ENCODE measurements around the gene OSBPL2. TPM values are rescaled to one million over a fixed set of nuclear protein-coding genes. Genes with fewer than 3 reads are reported as not detected.

Gene OSBPL2
- total RNA-seq, 1 donor from 2014 or later, result 29.2 TPM

- Mint-ChIP-seq H3K27ac (no peak overlapping the region), H3K4me3 (no peak overlapping the region), H3K36me3 (ENCODE audit: low read depth) (no peaks in the 10 kb centered on the region), H3K9me3 (no peaks in the 10 kb centered on the region), H3K27me3 (peaks cover 21% of the 10 kb centered on the region), H3K4me1 (no peaks in the 10 kb centered on the region)
- DNase-seq, result no peak
- intact Hi-C loops (cut with micrococcal nuclease), result no loop called here
These were observed 15.3 kb upstream of the OSBPL2 start for GRCh38 chr20:62222972-62223371.

GRCh38 chr20:62223571-62223970 is 14.8 kb upstream of the OSBPL2 start:
- Mint-ChIP-seq H3K4me3 (no peak overlapping the region), H3K36me3 (ENCODE audit: low read depth) (no peaks in the 10 kb centered on the region), H3K4me1 (no peaks in the 10 kb centered on the region), H3K9me3 (no peaks in the 10 kb centered on the region), H3K27me3 (peaks cover 18% of the 10 kb centered on the region), H3K27ac (no peak overlapping the region)
- no peak for DNase-seq
- intact Hi-C loops (cut with micrococcal nuclease), result no loop called here

GRCh38 chr20:62224113-62224855 is 14.0 kb upstream of the OSBPL2 start:
- Mint-ChIP-seq H3K4me1 (no peaks in the 10 kb centered on the region), H3K27me3 (peaks cover 12% of the 10 kb centered on the region), H3K4me3 (no peak overlapping the region), H3K9me3 (no peaks in the 10 kb centered on the region), H3K27ac (no peak overlapping the region), H3K36me3 (ENCODE audit: low read depth) (no peaks in the 10 kb centered on the region)
- intact Hi-C loops (cut with micrococcal nuclease), result no loop called here
- DNase-seq, result no peak

GRCh38 chr20:62225026-62225425 is 13.3 kb upstream of the OSBPL2 start:
- Mint-ChIP-seq H3K9me3 (no peaks in the 10 kb centered on the region), H3K36me3 (ENCODE audit: low read depth) (no peaks in the 10 kb centered on the region), H3K27me3 (peaks cover 11% of the 10 kb centered on the region), H3K27ac (no peak overlapping the region), H3K4me1 (no peaks in the 10 kb centered on the region), H3K4me3 (no peak overlapping the region)
- DNase-seq, result no peak
- intact Hi-C loops (cut with micrococcal nuclease), result no loop called here

GRCh38 chr20:62225820-62226635 is 12.3 kb upstream of the OSBPL2 start:
- Mint-ChIP-seq H3K27me3 (peaks cover 7% of the 10 kb centered on the region), H3K36me3 (ENCODE audit: low read depth) (no peaks in the 10 kb centered on the region), H3K9me3 (no peaks in the 10 kb centered on the region), H3K4me3 (no peak overlapping the region), H3K27ac (no peak overlapping the region), H3K4me1 (no peaks in the 10 kb centered on the region)
- intact Hi-C loops (cut with micrococcal nuclease), result no loop called here
- no peak for DNase-seq

- Mint-ChIP-seq H3K4me1 (no peaks in the 10 kb centered on the region), H3K27ac (no peak overlapping the region), H3K36me3 (ENCODE audit: low read depth) (no peaks in the 10 kb centered on the region), H3K27me3 (peaks cover 3% of the 10 kb centered on the region), H3K4me3 (no peak overlapping the region), H3K9me3 (no peaks in the 10 kb centered on the region)
- intact Hi-C loops (cut with micrococcal nuclease), result no loop called here
- no peak for DNase-seq
These were observed 11.4 kb upstream of the OSBPL2 start for GRCh38 chr20:62226707-62227590.

GRCh38 chr20:62227591-62227976 is 10.7 kb upstream of the OSBPL2 start:
- no peak overlapping the region for H3K27ac Mint-ChIP-seq
- intact Hi-C loops (cut with micrococcal nuclease), result no loop called here
- peaks cover 3% of the 10 kb centered on the region for H3K27me3 Mint-ChIP-seq
- H3K4me3 Mint-ChIP-seq, result no peak overlapping the region
- no peaks in the 10 kb centered on the region for H3K36me3 Mint-ChIP-seq (ENCODE audit: low read depth)
- no peaks in the 10 kb centered on the region for H3K9me3 Mint-ChIP-seq
- H3K4me1 Mint-ChIP-seq, result no peaks in the 10 kb centered on the region
- no peak for DNase-seq

GRCh38 chr20:62227977-62228958 is 10.1 kb upstream of the OSBPL2 start:
- no peaks in the 10 kb centered on the region for H3K4me1 Mint-ChIP-seq
- no peaks in the 10 kb centered on the region for H3K36me3 Mint-ChIP-seq (ENCODE audit: low read depth)
- H3K4me3 Mint-ChIP-seq, result no peak overlapping the region
- no peak for DNase-seq
- no peaks in the 10 kb centered on the region for H3K9me3 Mint-ChIP-seq
- intact Hi-C loops (cut with micrococcal nuclease), result no loop called here
- no peak overlapping the region for H3K27ac Mint-ChIP-seq
- peaks cover 3% of the 10 kb centered on the region for H3K27me3 Mint-ChIP-seq

GRCh38 chr20:62228982-62229545 is 9.3 kb upstream of the OSBPL2 start:
- Mint-ChIP-seq H3K27ac (no peak overlapping the region), H3K4me1 (no peaks in the 10 kb centered on the region), H3K36me3 (ENCODE audit: low read depth) (no peaks in the 10 kb centered on the region), H3K27me3 (peaks cover 3% of the 10 kb centered on the region), H3K9me3 (no peaks in the 10 kb centered on the region), H3K4me3 (no peak overlapping the region)
- intact Hi-C loops (cut with micrococcal nuclease), result no loop called here
- no peak for DNase-seq

GRCh38 chr20:62229667-62230066 is 8.7 kb upstream of the OSBPL2 start:
- peaks cover 2% of the 10 kb centered on the region for H3K27me3 Mint-ChIP-seq
- no peak overlapping the region for H3K4me3 Mint-ChIP-seq
- no peaks in the 10 kb centered on the region for H3K9me3 Mint-ChIP-seq
- no peak overlapping the region for H3K27ac Mint-ChIP-seq
- no peaks in the 10 kb centered on the region for H3K36me3 Mint-ChIP-seq (ENCODE audit: low read depth)
- H3K4me1 Mint-ChIP-seq, result no peaks in the 10 kb centered on the region
- DNase-seq, result no peak
- intact Hi-C loops (cut with micrococcal nuclease), result no loop called here

- H3K27ac Mint-ChIP-seq, result no peak overlapping the region
- H3K4me3 Mint-ChIP-seq, result no peak overlapping the region
- intact Hi-C loops (cut with micrococcal nuclease), result no loop called here
These were observed 8.0 kb upstream of the OSBPL2 start for GRCh38 chr20:62230276-62230675.

GRCh38 chr20:62230696-62231095 is 7.6 kb upstream of the OSBPL2 start:
- no peak overlapping the region for H3K27ac Mint-ChIP-seq
- no peaks in the 10 kb centered on the region for H3K4me1 Mint-ChIP-seq
- H3K27me3 Mint-ChIP-seq, result no peaks in the 10 kb centered on the region
- no peaks in the 10 kb centered on the region for H3K36me3 Mint-ChIP-seq (ENCODE audit: low read depth)
- no peaks in the 10 kb centered on the region for H3K9me3 Mint-ChIP-seq
- no peak for DNase-seq
- intact Hi-C loops (cut with micrococcal nuclease), result no loop called here
- H3K4me3 Mint-ChIP-seq, result no peak overlapping the region

More at GRCh38 chr20:62230276-62230675, 8.0 kb upstream of the OSBPL2 start:
- H3K9me3 Mint-ChIP-seq, result no peaks in the 10 kb centered on the region
- H3K4me1 Mint-ChIP-seq, result no peaks in the 10 kb centered on the region
- H3K36me3 Mint-ChIP-seq (ENCODE audit: low read depth), result no peaks in the 10 kb centered on the region
- H3K27me3 Mint-ChIP-seq, result no peaks in the 10 kb centered on the region
- DNase-seq, result no peak

GRCh38 chr20:62231292-62231691 is 7.0 kb upstream of the OSBPL2 start:
- no peaks in the 10 kb centered on the region for H3K9me3 Mint-ChIP-seq

More at GRCh38 chr20:62231292-62231691, 7.0 kb upstream of the OSBPL2 start:
- intact Hi-C loops (cut with micrococcal nuclease), result no loop called here
- Mint-ChIP-seq H3K4me3 (no peak overlapping the region), H3K27ac (no peak overlapping the region), H3K27me3 (no peaks in the 10 kb centered on the region), H3K4me1 (no peaks in the 10 kb centered on the region), H3K36me3 (ENCODE audit: low read depth) (no peaks in the 10 kb centered on the region)
- DNase-seq, result no peak

Measured in activated CD4-positive, alpha-beta T cell treated with anti-CD3 and anti-CD28 coated beads, Interleukin-2, amount 10 ng/mL, durations not matched to agents 24 days and 14 days (primary cell).